ENCODE data around the gene ZNF771.
A peak's percentile ranks its signal among the peaks of the same experiment; 100 is the strongest.
"Not testable (repeated sequence)": the region's sequence is repeated elsewhere in the genome, so short reads cannot be mapped to it uniquely, and the experiment has no call there.

Gene ZNF771

GRCh38 chr16:30375864-30376263 is 31.5 kb upstream of the ZNF771 start:
- peak; percentile 52 for DNase-seq (ENCODE audit: low read depth, low spot score)

- no peak for DNase-seq (ENCODE audit: low read depth, low spot score)
These were observed 30.9 kb upstream of the ZNF771 start for GRCh38 chr16:30376461-30376902.

GRCh38 chr16:30377050-30377811 is 30.2 kb upstream of the ZNF771 start:
- DNase-seq (ENCODE audit: low read depth, low spot score) = peak; percentile 59

- DNase-seq (ENCODE audit: low read depth, low spot score) = peak; percentile 91
These were observed 29.6 kb upstream of the ZNF771 start for GRCh38 chr16:30377812-30378235.

- peak; percentile 99 for DNase-seq (ENCODE audit: low read depth, low spot score)
These were observed 28.9 kb upstream of the ZNF771 start for GRCh38 chr16:30378236-30379157.

- DNase-seq (ENCODE audit: low read depth, low spot score) = no peak
These were observed 28.1 kb upstream of the ZNF771 start for GRCh38 chr16:30379158-30379783.

GRCh38 chr16:30380072-30380802 is 27.2 kb upstream of the ZNF771 start:
- DNase-seq (ENCODE audit: low read depth, low spot score) = no peak

- peak; percentile 65 for DNase-seq (ENCODE audit: low read depth, low spot score)
These were observed 26.6 kb upstream of the ZNF771 start for GRCh38 chr16:30380803-30381208.

GRCh38 chr16:30381291-30382041 is 25.9 kb upstream of the ZNF771 start:
- DNase-seq (ENCODE audit: low read depth, low spot score) = peak; percentile 63

- no peak for DNase-seq (ENCODE audit: low read depth, low spot score)
These were observed 25.1 kb upstream of the ZNF771 start, which contains the start of gene SEPTIN1 for GRCh38 chr16:30382111-30382881. SEPTIN1 (minus strand) TSS chr16:30382561; CDS start chr16:30382542, 19 bp downstream.

GRCh38 chr16:30383521-30383920 is 23.9 kb upstream of the ZNF771 start:
- no peak for DNase-seq (ENCODE audit: low read depth, low spot score)

- peak; percentile 67 for DNase-seq (ENCODE audit: low read depth, low spot score)
These were observed 12.7 kb upstream of the ZNF771 start for GRCh38 chr16:30394592-30395154.

- DNase-seq (ENCODE audit: low read depth, low spot score) = peak; percentile 91
These were observed 12.0 kb upstream of the ZNF771 start, which contains the start of gene ZNF48 for GRCh38 chr16:30395155-30395991. ZNF48 (plus strand) TSS chr16:30395420; CDS start chr16:30395795, 375 bp downstream.

GRCh38 chr16:30395992-30396585 is 11.3 kb upstream of the ZNF771 start:
- no peak for DNase-seq (ENCODE audit: low read depth, low spot score)

GRCh38 chr16:30396627-30397026 is 10.8 kb upstream of the ZNF771 start:
- DNase-seq (ENCODE audit: low read depth, low spot score) = not testable (repeated sequence)

GRCh38 chr16:30397056-30397455 is 10.3 kb upstream of the ZNF771 start:
- no peak for DNase-seq (ENCODE audit: low read depth, low spot score)

GRCh38 chr16:30397776-30398660 is 9.4 kb upstream of the ZNF771 start:
- no peak for DNase-seq (ENCODE audit: low read depth, low spot score)
